ENCODE results near the gene CNTNAP4. TPM values are rescaled to one million over a fixed set of nuclear protein-coding genes. Genes with fewer than 3 reads are reported as not detected.

Gene CNTNAP4
- total RNA-seq, 1 donor from 2014 or later, result not detected

GRCh38 chr16:76524356-76524755 lies 247.2 kb downstream of the CNTNAP4 start:
- Mint-ChIP-seq H3K27me3 (ENCODE audit: low read depth) (peaks cover 8% of the 10 kb centered on the region), H3K4me3 (ENCODE audit: unreplicated experiment) (no peak overlapping the region), H3K36me3 (ENCODE audit: low read depth) (no peaks in the 10 kb centered on the region), H3K9me3 (ENCODE audit: low read depth) (no peaks in the 10 kb centered on the region), H3K27ac (ENCODE audit: unreplicated experiment) (no peak overlapping the region), H3K4me1 (ENCODE audit: low read depth) (no peaks in the 10 kb centered on the region)
- TF ChIP-seq CTCF (IDR thresholded peaks at IDR 0.05), result no peak
- DNase-seq (ENCODE audit: low spot score), result no peak

GRCh38 chr16:76524769-76525168 lies 247.6 kb downstream of the CNTNAP4 start:
- DNase-seq (ENCODE audit: low spot score), result no peak
- Mint-ChIP-seq H3K27ac (ENCODE audit: unreplicated experiment) (no peak overlapping the region), H3K4me1 (ENCODE audit: low read depth) (no peaks in the 10 kb centered on the region), H3K4me3 (ENCODE audit: unreplicated experiment) (no peak overlapping the region), H3K9me3 (ENCODE audit: low read depth) (no peaks in the 10 kb centered on the region), H3K36me3 (ENCODE audit: low read depth) (no peaks in the 10 kb centered on the region), H3K27me3 (ENCODE audit: low read depth) (peaks cover 8% of the 10 kb centered on the region)
- TF ChIP-seq CTCF (IDR thresholded peaks at IDR 0.05), result no peak

GRCh38 chr16:76527244-76527643 lies 250.0 kb downstream of the CNTNAP4 start:
- Mint-ChIP-seq H3K4me1 (ENCODE audit: low read depth) (no peaks in the 10 kb centered on the region), H3K9me3 (ENCODE audit: low read depth) (no peaks in the 10 kb centered on the region), H3K27ac (ENCODE audit: unreplicated experiment) (no peak overlapping the region), H3K36me3 (ENCODE audit: low read depth) (no peaks in the 10 kb centered on the region), H3K27me3 (ENCODE audit: low read depth) (peaks cover 3% of the 10 kb centered on the region), H3K4me3 (ENCODE audit: unreplicated experiment) (no peak overlapping the region)
- no peak for DNase-seq (ENCODE audit: low spot score)
- no peak for TF ChIP-seq CTCF (IDR thresholded peaks at IDR 0.05)

- Mint-ChIP-seq H3K27me3 (ENCODE audit: low read depth) (peaks cover 3% of the 10 kb centered on the region), H3K4me1 (ENCODE audit: low read depth) (no peaks in the 10 kb centered on the region), H3K36me3 (ENCODE audit: low read depth) (no peaks in the 10 kb centered on the region), H3K9me3 (ENCODE audit: low read depth) (no peaks in the 10 kb centered on the region), H3K4me3 (ENCODE audit: unreplicated experiment) (no peak overlapping the region), H3K27ac (ENCODE audit: unreplicated experiment) (no peak overlapping the region)
- DNase-seq (ENCODE audit: low spot score), result no peak
- TF ChIP-seq CTCF (IDR thresholded peaks at IDR 0.05), result no peak
Observed at GRCh38 chr16:76529120-76529519, 251.9 kb downstream of the CNTNAP4 start.

GRCh38 chr16:76531236-76531635 lies 254.0 kb downstream of the CNTNAP4 start:
- TF ChIP-seq CTCF (IDR thresholded peaks at IDR 0.05), result no peak
- Mint-ChIP-seq H3K27ac (ENCODE audit: unreplicated experiment) (no peak overlapping the region), H3K27me3 (ENCODE audit: low read depth) (peaks cover 2% of the 10 kb centered on the region), H3K4me1 (ENCODE audit: low read depth) (no peaks in the 10 kb centered on the region), H3K4me3 (ENCODE audit: unreplicated experiment) (no peak overlapping the region), H3K36me3 (ENCODE audit: low read depth) (no peaks in the 10 kb centered on the region), H3K9me3 (ENCODE audit: low read depth) (no peaks in the 10 kb centered on the region)
- DNase-seq (ENCODE audit: low spot score), result no peak

Measured in chondrocyte (in vitro differentiated cells).